ENCODE data around the gene NXT1.
A peak's percentile ranks its signal among the peaks of the same experiment; 100 is the strongest.

The NXT1 gene

DNA sequence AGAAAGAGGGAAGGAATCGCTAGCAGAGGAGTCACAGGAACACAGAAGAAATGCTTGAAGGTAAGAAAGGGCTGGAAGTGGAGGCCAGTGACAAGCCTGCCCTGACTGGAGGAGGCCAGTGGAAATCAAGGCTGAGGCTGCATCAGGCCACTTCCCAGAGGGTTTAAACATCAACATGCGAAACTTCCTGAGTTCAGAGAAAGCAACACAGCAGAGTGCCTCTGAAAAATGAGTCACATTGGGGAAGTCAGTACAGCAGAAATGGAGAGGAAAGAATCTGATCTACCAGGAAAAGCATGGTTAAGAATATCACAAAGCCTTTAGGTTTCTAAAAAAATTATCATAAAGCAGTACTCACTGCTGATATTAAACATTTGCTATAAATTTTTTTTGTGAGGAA, 47.4 kb downstream of the NXT1 start:
- no peak overlapping the region for H3K4me3 ChIP-seq (ENCODE audit: low read depth in 1 of 5, low read length in 5 of 5)
- no peaks in the 10 kb centered on the region for H3K9me3 ChIP-seq (ENCODE audit: control insufficient read depth in 5 of 5, low read length in 5 of 5)
- H3K36me3 ChIP-seq (ENCODE audit: control insufficient read depth in 5 of 5, insufficient read depth in 5 of 5, low read length in 5 of 5) = peaks cover 26 to 35% (median 29%) of the 10 kb centered on the region in 5 donors
- no peaks in the 10 kb centered on the region for H3K27me3 ChIP-seq (ENCODE audit: control insufficient read depth in 5 of 5, insufficient read depth in 4 of 5, low read length in 5 of 5)
- H3K9ac ChIP-seq (ENCODE audit: low read length in 5 of 5) = no peak overlapping the region
- H3K4me1 ChIP-seq (ENCODE audit: control insufficient read depth in 5 of 5, insufficient read depth in 5 of 5, low read length in 5 of 5) = peaks cover 0 to 6% (median 0%) of the 10 kb centered on the region in 5 donors
- H3K27ac ChIP-seq (ENCODE audit: low read depth, low read length) = no peak overlapping the region

DNA sequence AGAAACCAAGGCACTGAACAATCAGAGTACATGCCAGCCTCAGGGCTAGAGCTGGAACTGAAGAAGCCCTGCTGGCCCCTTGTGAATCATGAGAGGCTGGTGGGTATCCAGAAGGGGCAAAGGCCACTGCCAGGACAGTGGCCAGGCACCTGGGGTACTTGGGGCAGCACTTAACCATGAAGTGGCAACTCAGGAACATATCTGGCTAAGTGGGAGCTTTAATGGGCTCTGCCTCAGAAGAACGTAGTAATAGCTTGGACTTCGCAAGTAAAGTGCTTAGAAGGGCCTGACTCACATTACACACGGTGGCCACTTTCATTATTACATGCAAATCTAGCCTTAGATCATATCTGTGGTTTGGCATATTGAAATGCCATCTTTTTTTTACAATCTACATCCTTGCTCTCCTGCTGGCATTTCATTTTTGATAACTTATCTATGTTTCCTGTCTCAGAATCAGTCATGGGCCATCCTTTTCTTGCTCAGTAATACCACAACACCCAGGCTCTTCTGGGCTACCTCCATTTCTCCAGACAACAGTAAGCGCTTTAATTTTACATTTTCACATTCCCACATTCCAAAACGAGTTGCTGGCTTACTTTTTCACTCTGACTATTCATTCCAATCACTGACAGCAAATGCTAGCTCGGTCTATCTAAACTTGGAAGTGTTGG, 49.1 kb downstream of the NXT1 start:
- H3K4me3 ChIP-seq (ENCODE audit: low read depth in 1 of 5, low read length in 5 of 5) = no peak overlapping the region
- H3K27ac ChIP-seq (ENCODE audit: low read depth, low read length) = no peak overlapping the region
- H3K27me3 ChIP-seq (ENCODE audit: control insufficient read depth in 5 of 5, insufficient read depth in 4 of 5, low read length in 5 of 5) = no peaks in the 10 kb centered on the region
- no peak overlapping the region for H3K9ac ChIP-seq (ENCODE audit: low read length in 5 of 5)
- H3K36me3 ChIP-seq (ENCODE audit: control insufficient read depth in 5 of 5, insufficient read depth in 5 of 5, low read length in 5 of 5) = peaks cover 10 to 22% (median 15%) of the 10 kb centered on the region in 5 donors
- peaks cover 0 to 6% (median 0%) of the 10 kb centered on the region in 5 donors for H3K4me1 ChIP-seq (ENCODE audit: control insufficient read depth in 5 of 5, insufficient read depth in 5 of 5, low read length in 5 of 5)
- H3K9me3 ChIP-seq (ENCODE audit: control insufficient read depth in 5 of 5, low read length in 5 of 5) = no peaks in the 10 kb centered on the region

DNA sequence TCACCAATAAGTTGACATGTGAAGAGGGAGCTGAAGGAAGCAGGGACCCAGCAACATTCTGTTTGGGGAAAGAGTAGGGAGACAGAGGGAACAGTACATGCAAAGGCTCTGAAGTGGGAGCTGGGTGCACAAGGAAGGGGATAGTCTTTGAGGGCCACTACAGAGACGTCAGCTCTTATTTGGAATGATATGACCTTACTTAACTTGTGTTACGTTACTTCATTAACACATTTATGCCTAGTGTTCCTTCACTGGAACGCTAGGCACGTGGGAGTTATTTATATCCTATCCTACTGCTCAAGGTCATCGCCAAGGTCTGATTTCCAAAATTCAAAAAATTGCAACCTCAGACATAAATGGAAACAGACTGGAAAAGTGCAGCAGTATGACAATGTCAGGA, 50.5 kb downstream of the NXT1 start:
- Histone ChIP-seq H3K27me3 (ENCODE audit: control insufficient read depth in 5 of 5, insufficient read depth in 4 of 5, low read length in 5 of 5) (no peaks in the 10 kb centered on the region), H3K9ac (ENCODE audit: low read length in 5 of 5) (no peak overlapping the region), H3K4me3 (ENCODE audit: low read depth in 1 of 5, low read length in 5 of 5) (no peak overlapping the region), H3K4me1 (ENCODE audit: control insufficient read depth in 5 of 5, insufficient read depth in 5 of 5, low read length in 5 of 5) (peaks cover 0 to 6% (median 0%) of the 10 kb centered on the region in 5 donors), H3K27ac (ENCODE audit: low read depth, low read length) (no peak overlapping the region), H3K9me3 (ENCODE audit: control insufficient read depth in 5 of 5, low read length in 5 of 5) (no peaks in the 10 kb centered on the region), H3K36me3 (ENCODE audit: control insufficient read depth in 5 of 5, insufficient read depth in 5 of 5, low read length in 5 of 5) (peaks cover 4 to 14% (median 9%) of the 10 kb centered on the region in 5 donors)

DNA sequence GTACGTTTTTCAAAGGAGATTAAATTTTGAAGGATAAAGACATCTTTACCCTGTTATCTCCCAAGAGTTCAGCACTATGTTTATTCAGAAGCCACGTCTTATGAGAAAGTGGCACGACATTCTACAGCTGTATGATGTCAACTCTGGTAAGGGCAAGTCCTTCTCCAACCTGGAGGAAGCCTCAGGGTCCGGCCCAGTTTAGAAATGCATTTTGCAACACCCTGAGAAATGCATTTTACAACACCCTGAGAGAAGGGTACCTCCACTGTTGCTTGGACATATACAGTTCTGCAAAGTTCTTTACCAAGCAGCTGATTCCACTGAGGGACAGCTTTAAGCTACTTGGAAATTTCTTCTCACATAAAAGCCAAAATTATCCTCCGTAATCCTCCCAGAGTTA, 53.2 kb downstream of the NXT1 start:
- Histone ChIP-seq H3K4me1 (ENCODE audit: control insufficient read depth in 5 of 5, insufficient read depth in 5 of 5, low read length in 5 of 5) (no peaks in the 10 kb centered on the region), H3K36me3 (ENCODE audit: control insufficient read depth in 5 of 5, insufficient read depth in 5 of 5, low read length in 5 of 5) (peaks cover 4 to 11% (median 8%) of the 10 kb centered on the region in 5 donors)

DNA sequence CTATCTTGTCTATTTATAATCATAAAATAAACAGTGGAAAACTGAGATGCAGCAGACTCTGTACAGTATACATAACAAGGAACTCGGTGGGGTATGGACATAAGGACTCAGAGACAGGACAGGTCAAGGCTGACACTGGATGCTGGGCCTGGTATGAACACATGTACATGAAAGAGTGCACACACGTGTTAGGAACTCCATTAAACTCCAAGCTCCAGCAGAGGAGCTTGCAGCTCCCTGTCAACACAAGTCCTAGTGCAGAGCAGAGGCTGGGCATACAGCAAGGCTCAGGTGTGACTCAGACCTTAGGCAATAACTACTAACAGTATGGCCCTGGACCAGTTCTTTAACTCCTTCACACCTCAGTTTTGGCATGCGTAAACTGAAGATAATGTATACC, 53.6 kb downstream of the NXT1 start:
- Histone ChIP-seq H3K27ac (ENCODE audit: low read depth, low read length) (no peak overlapping the region), H3K36me3 (ENCODE audit: control insufficient read depth in 5 of 5, insufficient read depth in 5 of 5, low read length in 5 of 5) (peaks cover 4 to 11% (median 8%) of the 10 kb centered on the region in 5 donors), H3K4me3 (ENCODE audit: low read depth in 1 of 5, low read length in 5 of 5) (no peak overlapping the region), H3K4me1 (ENCODE audit: control insufficient read depth in 5 of 5, insufficient read depth in 5 of 5, low read length in 5 of 5) (no peaks in the 10 kb centered on the region), H3K27me3 (ENCODE audit: control insufficient read depth in 5 of 5, insufficient read depth in 4 of 5, low read length in 5 of 5) (no peaks in the 10 kb centered on the region), H3K9me3 (ENCODE audit: control insufficient read depth in 5 of 5, low read length in 5 of 5) (no peaks in the 10 kb centered on the region), H3K9ac (ENCODE audit: low read length in 5 of 5) (peak overlapping the region in 1 of 5 donors; percentile 14)

More for the DNA sequence above, 53.2 kb downstream of the NXT1 start:
- no peak overlapping the region for H3K27ac ChIP-seq (ENCODE audit: low read depth, low read length)
- no peaks in the 10 kb centered on the region for H3K27me3 ChIP-seq (ENCODE audit: control insufficient read depth in 5 of 5, insufficient read depth in 4 of 5, low read length in 5 of 5)
- no peaks in the 10 kb centered on the region for H3K9me3 ChIP-seq (ENCODE audit: control insufficient read depth in 5 of 5, low read length in 5 of 5)
- H3K9ac ChIP-seq (ENCODE audit: low read length in 5 of 5) = peak overlapping the region in 1 of 5 donors; percentile 14
- no peak overlapping the region for H3K4me3 ChIP-seq (ENCODE audit: low read depth in 1 of 5, low read length in 5 of 5)
